Activated T-helper 1 cell treated with anti-CD3 and anti-CD28 coated beads, Interleukin-2, amount 50 U/mL, for 16 hours (primary cell): ENCODE results near the gene BMI1.
"Not testable (repeated sequence)": the region's sequence is repeated elsewhere in the genome, so short reads cannot be mapped to it uniquely, and the experiment has no call there.

Experiments used
- DNase-seq, 2 donors: peaks; one replicate each; pipeline ENCODE4 v3.0.0-alpha.2; 2020; ENCODE audit warnings: low read depth in 1 of 2, low spot score in 1 of 2

Gene BMI1

DNA sequence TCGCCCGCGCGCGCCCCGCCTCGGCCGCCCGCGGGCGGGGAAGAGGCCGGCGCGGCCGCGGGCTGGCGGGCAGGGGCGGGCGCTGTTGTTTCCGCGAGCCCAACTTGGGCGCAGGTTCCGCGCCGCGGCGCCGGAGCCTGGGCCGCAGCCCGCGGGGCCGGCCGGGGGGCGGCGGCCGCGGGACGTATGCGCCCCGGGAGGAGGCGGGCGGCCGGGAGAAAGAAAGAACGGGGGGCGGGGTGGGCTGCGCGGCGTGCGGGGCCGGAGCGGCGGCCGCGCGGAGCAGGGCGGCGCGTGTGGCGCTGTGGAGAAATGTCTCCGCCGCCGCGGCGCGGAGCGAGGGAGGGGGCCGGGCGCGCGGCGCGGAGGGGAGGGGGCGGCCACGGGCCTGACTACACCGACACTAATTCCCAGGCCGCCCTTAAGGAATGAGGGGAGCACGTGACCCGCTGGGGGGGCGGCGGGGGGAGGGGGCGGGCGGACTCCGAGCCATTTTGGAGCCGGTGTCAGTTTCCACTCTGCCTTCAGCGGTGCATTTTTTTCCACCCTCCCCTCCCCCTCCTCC lies at the start of gene BMI1:
TSS of gene BMI1 (plus strand) at position 509 of the 565 bp plus-strand sequence. CDS start 5,351 bp downstream, outside the sequence.
- peak; percentile 38 to 60 for DNase-seq

DNA sequence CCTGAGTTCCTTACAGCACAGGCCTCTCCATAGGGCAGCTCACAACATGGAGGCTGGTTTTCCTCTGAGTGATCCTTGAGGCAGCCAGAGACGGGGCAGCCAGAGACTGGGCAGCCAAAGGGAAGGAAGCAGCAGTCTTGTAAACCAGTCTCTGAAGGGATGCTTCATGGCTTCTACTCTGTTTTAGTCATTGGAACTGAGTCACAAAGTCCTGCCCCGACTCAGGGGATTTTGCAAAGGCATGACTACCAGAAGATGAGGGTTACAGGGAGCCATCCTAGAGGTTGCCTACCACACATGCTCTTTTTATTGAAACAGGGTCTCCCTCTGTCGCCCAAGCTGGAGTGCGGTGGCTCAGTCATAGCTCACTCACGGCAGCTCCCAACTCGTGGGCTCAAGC lies 49.1 kb upstream of the BMI1 start:
- no peak for DNase-seq

DNA sequence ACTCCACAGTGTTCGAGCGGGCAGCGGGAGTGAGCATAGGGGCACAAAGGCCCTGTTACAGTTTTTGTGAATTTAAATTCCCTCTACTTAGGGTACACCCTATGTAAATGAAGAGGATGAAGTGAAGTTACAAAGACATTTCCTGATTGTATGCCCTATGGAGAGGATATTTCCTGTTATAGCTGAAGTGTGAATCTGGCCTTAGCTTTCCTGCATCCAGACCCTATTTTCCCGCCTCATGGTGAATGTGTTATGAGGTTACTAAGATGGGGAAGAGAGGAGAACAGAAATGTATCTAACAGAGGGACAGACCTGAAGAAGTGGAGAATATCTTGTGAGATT lies 42.5 kb upstream of the BMI1 start:
- no peak for DNase-seq

DNA sequence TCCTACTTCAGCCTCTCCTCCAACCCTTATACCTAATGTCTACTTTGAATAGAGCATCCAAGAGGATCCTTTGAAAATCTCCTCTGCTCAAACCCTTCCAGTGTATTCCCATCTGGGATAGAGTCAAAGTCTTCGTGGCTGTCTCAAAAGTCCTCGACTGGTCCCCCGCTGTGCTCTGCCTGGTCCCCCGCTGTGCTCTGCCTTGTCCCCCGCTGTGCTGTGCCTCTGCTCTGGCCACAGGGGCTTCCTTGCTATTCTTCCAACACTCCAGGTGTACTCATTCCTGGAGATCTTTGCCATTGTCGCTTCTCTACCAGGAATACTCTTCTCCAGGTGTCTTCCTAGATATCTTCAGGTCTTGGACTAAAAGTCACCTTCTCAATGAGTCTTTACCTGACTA lies 40.8 kb upstream of the BMI1 start:
- DNase-seq: no peak

DNA sequence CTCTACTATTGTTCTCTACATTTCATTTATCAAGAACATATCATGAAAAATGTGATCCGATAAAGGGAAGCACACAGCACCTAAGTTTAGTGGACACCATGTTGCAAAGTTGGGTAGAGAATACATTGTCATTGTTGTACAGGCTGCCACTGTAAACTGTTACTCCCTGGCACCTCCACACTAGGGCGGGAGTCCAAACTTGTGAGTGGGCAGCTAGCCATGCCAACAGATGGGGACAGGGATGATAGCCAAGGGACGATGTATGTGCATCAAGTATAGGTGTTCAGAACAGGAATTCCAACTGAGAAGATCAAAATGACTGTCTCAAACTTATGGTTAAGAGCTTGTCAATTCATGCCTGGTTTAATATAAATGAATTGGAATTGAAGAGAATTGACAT lies 35.8 kb upstream of the BMI1 start:
- DNase-seq: no peak

DNA sequence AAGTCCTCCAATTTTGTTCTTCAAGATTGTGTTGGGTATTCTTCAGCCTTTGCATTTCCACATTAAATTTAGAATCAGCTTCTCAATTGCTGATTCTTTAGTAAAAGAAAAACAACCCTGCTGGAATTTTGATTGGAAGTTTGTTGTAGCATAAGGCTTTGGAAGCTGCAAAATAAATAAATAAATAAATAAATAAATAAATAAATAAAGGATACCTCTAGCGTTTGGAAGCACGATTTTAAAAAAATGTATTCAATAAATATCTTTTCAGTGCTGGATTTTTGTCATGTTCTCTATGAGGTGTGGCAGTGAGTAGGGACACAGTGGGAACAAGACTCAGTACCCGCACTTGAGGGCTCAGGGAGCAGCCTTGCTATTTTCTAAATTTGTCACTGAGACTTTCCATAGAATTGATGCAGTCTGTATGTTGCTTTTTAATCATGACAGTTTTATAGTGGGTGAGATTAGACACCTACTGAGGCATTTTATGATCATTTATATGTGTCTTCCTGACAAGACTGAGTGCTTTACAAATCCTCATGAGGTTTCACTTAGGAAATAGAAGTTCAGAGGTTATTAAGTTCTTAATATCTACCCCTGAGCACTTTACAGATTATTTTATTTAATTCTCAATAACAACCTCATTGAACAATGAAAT lies 27.0 kb upstream of the BMI1 start:
- no peak for DNase-seq

DNA sequence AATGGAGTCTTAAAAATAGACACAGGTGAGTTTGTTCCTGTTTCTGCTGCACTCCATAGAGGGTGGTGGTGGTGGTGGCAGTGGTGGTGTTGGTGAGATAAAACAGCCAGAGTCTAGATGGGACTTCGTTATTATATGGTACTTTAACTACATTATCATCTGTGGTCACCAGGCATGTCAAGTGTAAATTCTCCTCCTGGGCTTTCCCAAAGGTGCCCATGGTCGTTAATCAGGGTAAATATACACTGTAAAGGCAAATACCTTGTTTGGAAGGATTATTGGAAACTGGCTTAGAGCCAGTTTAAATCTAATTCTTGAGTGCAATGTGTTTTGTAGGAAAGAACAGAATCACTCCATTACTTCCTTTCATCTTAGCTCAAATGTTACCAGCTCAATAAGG lies 26.2 kb upstream of the BMI1 start:
- DNase-seq: no peak

DNA sequence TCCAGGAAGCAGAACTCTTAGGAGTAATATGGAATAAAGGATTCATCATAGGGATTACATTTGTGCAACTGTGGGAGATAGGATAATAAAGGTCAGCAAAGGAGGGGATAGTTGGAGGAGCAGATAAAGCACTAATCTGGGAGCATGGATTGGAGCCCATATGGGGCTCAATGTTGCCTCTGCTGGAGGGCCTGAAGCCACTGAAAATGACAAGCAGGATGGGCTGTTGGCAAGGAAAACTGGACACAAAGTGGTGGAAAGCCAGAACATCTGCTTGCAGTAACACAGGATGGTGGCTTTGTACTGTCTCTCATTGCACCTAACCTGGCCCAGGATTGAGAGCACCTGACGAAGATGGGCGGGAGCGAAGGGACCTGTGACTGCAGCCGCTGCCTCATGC lies 19.7 kb upstream of the BMI1 start:
- DNase-seq: no peak

DNA sequence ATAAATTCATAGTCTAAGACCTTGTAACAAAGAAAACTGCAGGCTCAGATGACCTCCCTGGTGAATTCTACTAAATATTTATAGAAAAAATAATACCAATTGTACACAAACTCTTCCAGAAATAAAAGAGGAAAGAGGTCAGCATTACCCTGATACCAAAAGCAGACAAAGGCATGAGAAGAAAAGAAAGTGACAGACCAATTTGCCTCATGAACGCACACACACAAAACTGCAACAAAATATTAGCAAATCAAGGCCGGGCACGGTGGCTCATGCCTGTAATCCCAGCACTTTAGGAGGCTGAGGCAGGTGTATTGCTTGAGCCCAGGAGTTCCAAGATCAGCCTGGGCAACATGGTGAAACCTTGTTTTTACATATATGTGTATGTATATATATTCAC lies 17.4 kb upstream of the BMI1 start:
- no peak for DNase-seq

DNA sequence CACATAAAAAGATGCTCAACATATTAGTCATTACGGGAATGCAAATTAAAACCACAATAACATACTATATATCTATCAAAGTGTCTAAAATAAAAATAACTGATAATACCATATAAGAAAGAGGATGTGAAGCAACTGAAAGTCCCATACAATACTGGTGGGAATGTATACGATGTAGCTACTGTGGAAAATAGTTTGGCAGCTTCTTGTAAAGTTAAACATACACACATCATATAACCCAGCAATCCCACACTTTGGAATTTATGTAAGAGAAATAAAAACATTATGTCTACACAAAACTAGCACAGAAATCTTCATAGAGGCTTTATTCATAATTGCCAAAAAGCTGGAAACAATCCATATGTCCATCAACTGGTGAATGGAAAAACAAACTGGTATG lies 15.2 kb upstream of the BMI1 start:
- no peak for DNase-seq

DNA sequence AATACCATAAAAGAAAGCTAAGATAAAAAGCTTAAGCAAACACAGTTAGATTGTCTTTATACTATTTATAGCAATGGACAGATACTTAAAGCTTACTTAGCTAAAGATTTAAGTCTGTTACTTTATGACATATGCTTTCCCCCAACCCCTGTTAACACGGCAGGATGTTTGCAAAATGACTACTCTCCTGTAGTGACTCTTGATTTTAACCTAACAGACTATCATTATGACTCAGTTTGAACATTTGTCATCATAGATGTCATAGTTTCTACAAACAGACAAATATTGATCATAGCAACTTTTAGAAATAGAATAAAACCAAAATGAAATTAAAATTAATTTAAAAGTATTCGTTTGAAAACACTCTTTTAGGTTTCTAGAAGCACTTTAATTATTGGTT lies 12.5 kb upstream of the BMI1 start:
- DNase-seq: peak in 1 of 2 donors; percentile 4

DNA sequence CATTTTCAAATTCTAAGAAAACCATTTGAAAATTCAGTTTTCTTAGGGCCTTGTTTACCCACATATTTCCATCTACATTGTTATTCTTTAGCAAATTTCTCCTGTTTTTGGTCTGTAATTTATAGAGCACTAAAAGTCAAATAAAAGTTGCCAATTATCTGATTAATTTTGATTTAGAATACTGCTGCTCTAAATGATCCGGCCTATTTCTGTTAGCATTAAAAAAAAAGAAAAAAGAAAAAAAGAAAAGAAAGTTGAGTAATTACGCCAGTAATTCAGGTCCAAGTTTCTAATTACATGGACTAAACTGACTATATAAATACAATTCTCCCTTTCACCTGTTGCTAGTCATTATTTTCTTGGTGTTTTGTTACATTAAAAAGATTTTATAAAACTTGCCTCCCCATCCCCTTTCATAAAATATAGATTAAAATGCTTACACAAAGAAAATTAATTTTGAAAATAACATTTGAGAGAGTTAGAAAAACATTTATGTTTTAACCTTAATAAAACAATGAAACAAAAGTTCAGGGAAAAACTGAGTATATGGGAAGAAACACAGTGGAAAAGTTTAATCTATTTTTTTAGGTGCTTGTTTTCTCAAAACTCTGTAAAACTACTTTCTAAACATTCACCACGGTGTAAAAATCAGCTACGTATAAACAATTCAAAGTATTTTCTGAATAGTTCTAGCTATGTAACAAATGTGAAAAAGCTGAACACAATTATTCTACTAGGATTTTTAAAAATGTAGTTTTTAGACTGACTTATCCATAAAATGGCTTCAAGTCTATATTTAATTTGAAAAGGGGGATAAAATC lies 11.5 kb upstream of the BMI1 start:
- DNase-seq: no peak

DNA sequence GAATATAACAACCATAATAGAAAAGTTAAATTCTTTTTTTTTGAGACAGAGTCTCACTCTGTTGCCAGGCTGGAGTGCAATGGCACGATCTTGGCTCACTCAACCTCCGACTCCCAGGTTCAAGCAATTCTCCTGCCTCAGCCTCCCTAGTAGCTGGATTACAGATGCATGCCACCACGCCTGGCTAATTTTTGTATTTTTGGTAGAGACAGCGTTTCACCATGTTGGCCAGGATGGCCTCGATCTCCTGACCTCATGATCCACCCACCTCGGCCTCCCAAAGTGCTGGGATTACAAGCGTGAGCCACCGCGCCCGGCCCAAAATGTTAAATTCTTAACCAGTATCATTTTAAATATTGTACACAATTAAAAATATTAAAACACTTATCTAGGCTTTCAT lies 10.9 kb upstream of the BMI1 start:
- not testable (repeated sequence) for DNase-seq

DNA sequence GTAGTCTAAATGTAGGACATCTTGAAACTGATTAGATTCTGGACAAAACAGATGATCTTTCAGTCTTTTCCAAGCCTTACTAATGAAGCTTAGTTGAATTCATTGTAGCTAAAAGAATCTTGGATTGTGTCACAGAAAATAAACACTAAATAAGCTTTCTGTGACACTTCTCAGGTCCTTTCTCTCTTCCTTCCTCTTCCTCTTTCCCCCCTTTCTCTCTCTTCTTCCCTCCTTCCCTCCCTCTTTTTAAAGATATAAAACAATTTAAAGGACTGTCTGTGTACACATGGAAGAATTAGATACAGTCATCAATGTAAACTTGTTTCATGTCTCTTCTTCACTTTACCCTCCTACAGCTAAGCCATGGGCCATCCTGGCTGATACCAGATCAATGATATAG lies 10.0 kb upstream of the BMI1 start:
- DNase-seq: no peak

DNA sequence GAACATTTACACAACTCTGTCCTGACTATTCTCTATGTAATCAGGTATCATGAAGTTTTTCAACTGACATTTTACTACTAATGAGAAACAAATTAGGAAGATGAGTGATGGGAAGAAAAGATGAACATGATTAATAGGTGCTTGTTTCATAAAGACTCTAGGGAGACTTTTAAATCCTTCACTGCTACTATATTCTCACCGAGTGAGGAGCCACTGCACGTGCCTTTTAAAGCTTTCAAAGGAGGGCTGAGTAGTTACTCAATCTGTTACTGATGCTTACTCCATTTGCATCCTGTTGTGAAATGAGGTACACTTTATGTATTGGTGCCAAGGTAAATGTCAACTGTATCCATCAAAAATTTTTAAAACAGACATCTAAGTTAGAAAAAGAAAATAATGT lies 6.0 kb upstream of the BMI1 start:
- DNase-seq: no peak

DNA sequence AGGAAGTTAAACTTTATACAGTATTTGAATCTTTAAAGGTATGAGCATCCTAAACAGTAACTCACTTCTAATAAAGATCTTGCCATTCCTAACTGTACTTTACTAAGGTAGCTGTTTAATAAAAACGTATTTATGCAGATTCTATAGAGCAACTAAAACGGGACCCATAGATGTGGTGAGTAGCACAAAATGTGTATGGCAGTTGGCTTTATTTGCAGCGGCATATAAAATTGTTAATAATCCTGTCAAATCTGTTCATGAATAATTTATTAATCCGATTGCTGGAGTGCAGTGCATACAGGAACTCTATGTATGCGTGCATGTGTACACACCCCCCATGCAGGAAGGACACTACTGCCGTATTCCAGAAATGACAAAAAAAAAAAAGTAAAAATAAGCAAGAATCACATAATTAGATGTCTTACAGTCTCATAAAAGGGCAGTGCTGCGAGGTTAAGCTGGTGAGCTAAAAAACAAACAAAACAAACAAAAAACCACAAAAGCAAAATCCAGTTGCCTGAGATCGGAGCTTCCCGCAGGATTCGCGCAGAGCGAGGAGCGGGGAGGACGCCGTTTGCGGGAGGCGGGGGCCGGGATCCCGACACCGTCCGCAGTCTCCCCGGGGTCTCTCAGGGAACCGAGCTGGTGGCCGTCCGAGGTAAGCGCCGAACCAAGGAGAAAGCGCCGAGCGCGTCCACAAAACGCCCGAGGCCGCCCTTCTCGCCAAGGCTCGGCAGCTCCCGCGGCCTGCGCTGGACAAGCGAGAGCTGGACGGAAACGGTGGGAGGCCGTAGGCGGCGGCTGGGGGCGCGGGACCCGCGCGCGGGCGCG lies 5.2 kb upstream of the BMI1 start:
- no peak for DNase-seq

DNA sequence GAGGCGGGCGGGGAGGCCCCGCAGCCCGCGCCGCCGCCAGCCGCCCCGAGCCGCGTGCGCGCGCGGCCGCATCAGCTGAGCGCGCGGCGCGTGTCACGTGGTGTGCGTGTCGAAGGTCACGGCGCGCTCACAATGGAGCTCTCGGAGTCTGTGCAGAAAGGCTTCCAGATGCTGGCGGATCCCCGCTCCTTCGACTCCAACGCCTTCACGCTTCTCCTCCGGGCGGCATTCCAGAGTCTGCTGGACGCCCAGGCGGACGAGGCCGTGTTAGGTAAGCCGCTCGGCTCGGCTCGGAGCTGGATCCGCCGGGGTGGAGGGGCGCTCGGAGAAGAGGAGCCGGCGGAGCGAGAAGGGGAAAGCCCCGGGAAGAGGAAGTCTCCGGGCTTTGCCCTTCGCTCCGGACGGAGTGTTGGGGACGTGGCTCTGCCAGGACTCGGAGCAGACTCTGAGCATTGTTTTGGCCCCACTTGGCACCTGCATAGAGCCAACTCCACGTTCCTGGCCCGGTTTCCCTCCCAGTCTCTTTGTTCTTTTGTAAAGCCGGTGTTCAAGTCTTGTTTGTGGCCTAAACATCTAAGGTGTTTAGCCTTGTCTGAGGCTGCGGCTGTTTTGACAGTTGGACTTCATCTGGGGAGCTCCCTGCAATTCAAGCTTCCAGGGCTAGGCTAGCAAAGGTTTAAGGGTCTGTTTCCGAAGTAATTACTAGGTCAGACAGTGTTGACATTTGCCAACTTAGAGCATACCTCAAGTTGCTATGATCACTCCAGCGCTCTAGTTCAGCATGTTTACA lies 4.4 kb upstream of the BMI1 start, which contains the start of gene COMMD3:
TSS of gene COMMD3 (plus strand) at position 103 of the 790 bp plus-strand sequence. CDS start at position 133, 30 bp downstream.
- DNase-seq: peak; percentile 59 to 62

DNA sequence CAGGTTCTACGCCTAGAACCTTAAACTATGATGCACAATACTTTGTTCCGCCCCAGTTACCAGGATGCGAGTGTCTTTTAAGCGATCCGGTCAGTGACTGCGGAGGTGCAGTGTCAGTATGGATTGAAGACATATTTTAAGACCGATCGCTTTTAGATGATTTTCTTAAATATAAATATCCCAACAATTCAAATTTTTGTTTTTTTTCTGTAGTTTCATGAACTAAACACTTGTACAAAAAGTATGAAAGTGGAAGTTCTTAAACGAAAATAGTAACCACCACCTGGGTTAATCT lies 3.9 kb upstream of the BMI1 start:
- no peak for DNase-seq

DNA sequence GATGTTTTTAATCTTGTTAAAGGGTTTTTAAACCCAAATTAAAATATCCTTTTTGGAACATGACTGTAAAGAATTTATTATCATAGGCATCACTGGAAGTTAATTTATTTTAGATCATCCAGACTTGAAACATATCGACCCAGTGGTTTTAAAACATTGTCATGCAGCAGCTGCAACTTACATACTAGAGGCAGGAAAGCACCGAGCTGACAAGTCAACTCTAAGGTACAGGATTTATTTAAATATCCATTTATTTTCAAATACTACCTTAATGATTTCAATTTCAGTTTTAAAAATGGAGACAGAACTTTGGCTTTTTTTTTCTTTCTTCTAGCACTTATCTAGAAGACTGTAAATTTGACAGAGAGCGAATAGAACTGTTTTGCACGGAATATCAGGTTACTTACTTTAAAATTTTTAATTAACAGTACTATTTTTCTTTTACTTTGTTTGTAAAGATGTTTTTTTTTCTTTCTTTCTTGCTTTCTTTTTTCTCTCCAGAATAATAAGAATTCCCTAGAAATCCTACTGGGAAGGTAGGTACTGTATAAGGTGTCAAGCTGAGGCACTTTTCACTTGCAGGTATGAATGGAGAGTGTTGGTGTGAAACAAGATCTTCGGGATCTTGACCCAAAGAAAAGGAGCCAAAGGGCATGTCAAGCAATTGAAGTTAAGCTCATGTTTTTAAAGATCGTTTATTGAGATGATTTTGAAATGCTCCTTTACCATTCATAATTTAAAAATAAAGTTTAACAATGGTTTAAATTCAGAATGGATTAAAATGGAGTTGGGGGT lies 2.9 kb upstream of the BMI1 start:
- no peak for DNase-seq

DNA sequence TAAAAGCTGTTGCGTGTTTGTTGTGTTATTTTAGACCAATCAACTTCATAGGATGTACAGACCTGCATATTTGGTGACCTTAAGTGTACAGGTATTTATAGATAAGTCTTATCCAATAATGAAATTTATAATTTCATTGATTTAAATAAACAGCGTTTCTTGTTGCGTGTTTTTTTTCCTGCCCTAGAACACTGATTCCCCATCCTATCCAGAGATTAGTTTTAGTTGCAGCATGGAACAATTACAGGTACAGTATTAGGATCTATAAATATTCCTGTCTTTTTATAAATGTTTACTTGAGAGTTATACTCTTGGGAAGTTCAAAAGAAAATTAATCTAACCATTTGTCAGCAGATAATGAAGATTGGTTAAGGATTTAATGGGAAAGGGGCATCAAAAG lies 2.1 kb upstream of the BMI1 start:
- no peak for DNase-seq
